ENCODE measurements around the gene WBP1L.

The WBP1L gene

DNA sequence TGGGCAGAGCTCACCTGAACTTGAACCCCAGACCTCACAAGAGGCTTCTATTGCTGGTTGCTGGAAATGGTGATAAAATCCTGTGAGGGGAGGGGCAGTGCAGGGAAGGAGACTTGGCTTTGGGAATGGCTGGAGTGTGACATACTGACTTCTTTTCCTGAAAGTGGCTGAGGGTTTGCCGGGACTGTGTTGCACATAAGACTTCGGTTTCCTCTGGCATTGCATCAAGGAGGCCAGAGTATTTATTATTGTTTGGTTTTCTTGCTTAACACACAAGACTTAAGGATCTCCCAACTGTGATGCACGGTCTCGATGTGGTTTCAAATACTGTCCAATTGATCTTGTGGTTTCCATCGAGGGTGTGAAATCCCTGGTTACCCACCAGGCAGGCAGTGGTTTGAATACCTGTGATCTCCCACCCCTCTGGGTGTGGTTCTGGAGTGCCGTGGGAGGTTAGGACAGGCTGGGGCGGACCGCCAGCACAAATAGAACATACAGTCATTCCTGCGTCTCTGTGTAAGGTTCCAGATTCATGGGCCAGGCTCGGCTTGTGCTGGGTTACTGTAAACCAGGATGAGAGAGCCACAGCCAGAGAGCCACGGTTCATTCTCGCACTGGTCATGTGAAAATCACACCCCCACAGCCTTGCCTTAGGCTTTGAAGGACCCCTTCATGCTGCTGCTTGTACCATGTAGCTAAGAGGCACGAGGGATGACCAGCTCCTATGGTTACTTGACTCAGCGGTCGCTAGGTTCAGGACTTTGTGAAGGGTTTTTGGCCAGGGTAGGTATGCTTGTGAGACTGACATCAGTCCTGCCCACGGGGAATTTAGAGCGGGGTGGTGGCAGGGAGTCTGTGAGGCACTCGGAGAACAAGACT lies 39.2 kb downstream of the WBP1L start:
- no peaks in the 10 kb centered on the region for H3K27me3 ChIP-seq
- H3K36me3 ChIP-seq, result peaks cover 33% of the 10 kb centered on the region
- no peak overlapping the region for H3K4me3 ChIP-seq
- no peak overlapping the region for H3K4me2 ChIP-seq
- H3K9me3 ChIP-seq, result 0 out of 2 replicates have a peak, but pooled peaks cover 3% of the 10 kb centered on the region
- peaks cover 46% of the 10 kb centered on the region for H4K20me1 ChIP-seq
- H3K27ac ChIP-seq, result 0 out of 2 replicates have a peak overlapping the region, but pooled peaks have one; percentile 8
- peaks cover 31% of the 10 kb centered on the region for H3K4me1 ChIP-seq
- TF ChIP-seq Cebpa-rat (IDR thresholded peaks at IDR 0.05), result no peak
- no peak overlapping the region for H3K9ac ChIP-seq

DNA sequence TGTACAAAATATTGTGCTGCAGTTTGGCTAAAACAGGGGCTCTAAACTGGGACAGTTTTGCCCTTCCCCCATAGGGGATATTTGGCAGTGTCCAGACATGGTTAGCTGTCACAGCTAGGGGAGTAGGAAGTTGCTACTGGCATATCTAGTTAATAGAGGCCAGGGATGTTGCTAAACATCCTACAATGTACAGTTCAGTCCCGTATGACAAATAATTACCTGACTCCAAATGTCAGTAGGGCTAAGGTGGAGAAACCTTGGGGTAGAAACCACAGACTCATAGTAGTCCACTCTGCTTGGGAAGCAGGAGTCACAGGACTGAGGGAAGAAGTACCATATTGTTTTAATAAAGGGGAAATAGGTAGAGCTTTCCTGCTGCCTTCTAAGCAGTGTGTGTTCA lies 39.8 kb downstream of the WBP1L start:
- Histone ChIP-seq H3K9me3 (0 out of 2 replicates have a peak, but pooled peaks cover 3% of the 10 kb centered on the region), H3K4me3 (no peak overlapping the region), H3K4me1 (peaks cover 27% of the 10 kb centered on the region), H3K9ac (no peak overlapping the region), H3K27me3 (no peaks in the 10 kb centered on the region), H3K27ac (no peak overlapping the region), H4K20me1 (peaks cover 46% of the 10 kb centered on the region), H3K36me3 (peaks cover 32% of the 10 kb centered on the region), H3K4me2 (no peak overlapping the region)
- no peak for TF ChIP-seq Cebpa-rat (IDR thresholded peaks at IDR 0.05)

DNA sequence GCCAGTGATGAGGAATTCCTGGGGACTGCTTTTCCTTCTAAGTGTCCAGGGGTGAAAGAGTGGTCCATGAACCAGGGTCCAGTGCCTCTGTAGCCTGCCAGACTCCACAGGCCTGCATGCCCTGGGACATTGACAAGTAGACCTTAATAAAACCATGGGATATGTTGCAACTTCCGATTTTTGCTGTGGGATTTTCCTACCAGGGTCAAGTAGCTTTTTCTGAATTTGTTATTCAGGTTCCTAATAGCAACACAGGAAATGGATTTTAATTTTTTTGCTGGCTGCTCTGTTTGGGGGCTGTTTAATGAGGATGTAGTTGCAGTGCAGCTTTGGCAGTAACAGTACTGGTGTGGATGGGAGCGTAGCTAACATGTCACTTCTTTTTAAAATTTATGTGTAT lies 42.1 kb downstream of the WBP1L start:
- Histone ChIP-seq H3K27ac (no peak overlapping the region), H3K27me3 (no peaks in the 10 kb centered on the region), H3K4me2 (peak overlapping the region; percentile 40), H3K36me3 (peaks cover 34% of the 10 kb centered on the region), H3K4me3 (no peak overlapping the region), H3K4me1 (peaks cover 27% of the 10 kb centered on the region), H3K9me3 (peaks cover 21% of the 10 kb centered on the region; the same call in 1 of the 2 replicates), H4K20me1 (peaks cover 46% of the 10 kb centered on the region), H3K9ac (no peak overlapping the region)
- no peak for TF ChIP-seq Cebpa-rat (IDR thresholded peaks at IDR 0.05)

DNA sequence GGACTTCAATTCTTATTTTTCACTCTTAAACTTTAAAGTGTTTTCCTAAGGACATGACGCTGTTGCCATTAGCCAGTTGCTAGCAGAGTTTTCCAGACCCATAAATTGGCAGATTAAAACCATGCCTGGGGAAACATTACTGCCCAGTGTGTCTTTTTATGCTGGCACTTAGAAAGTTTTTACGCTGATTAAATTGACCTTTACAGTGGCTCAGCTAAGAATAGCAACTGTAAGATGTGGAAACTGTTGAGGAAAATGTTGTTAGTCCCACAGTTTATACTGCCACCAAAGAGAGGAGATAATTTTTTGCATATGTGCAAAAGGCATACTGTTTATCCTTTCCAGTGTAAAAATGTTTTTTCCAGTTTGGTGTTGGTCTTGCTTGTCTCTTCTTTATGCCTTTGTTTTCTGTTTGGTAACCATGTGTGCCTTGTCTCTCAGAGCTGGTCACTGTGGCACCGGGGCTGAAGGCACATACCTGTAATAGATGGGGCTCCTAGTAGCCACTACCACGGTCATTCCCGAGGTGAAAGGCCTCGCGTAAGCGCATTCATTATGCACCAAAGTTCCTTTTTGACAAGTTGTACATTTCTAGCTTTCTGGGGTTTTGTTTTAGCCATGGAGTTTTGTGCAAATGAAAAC lies 48.1 kb downstream of the WBP1L start:
- H3K27ac ChIP-seq, result no peak overlapping the region
- peaks cover 21% of the 10 kb centered on the region; the same call in 1 of the 2 replicates for H4K20me1 ChIP-seq
- H3K27me3 ChIP-seq, result no peaks in the 10 kb centered on the region
- no peak overlapping the region for H3K4me3 ChIP-seq
- peaks cover 31% of the 10 kb centered on the region for H3K36me3 ChIP-seq
- no peak overlapping the region for H3K4me2 ChIP-seq
- TF ChIP-seq Cebpa-rat (IDR thresholded peaks at IDR 0.05), result no peak
- no peak overlapping the region for H3K9ac ChIP-seq
- H3K9me3 ChIP-seq, result peaks cover 18% of the 10 kb centered on the region; the same call in 1 of the 2 replicates
- peaks cover 37% of the 10 kb centered on the region for H3K4me1 ChIP-seq

DNA sequence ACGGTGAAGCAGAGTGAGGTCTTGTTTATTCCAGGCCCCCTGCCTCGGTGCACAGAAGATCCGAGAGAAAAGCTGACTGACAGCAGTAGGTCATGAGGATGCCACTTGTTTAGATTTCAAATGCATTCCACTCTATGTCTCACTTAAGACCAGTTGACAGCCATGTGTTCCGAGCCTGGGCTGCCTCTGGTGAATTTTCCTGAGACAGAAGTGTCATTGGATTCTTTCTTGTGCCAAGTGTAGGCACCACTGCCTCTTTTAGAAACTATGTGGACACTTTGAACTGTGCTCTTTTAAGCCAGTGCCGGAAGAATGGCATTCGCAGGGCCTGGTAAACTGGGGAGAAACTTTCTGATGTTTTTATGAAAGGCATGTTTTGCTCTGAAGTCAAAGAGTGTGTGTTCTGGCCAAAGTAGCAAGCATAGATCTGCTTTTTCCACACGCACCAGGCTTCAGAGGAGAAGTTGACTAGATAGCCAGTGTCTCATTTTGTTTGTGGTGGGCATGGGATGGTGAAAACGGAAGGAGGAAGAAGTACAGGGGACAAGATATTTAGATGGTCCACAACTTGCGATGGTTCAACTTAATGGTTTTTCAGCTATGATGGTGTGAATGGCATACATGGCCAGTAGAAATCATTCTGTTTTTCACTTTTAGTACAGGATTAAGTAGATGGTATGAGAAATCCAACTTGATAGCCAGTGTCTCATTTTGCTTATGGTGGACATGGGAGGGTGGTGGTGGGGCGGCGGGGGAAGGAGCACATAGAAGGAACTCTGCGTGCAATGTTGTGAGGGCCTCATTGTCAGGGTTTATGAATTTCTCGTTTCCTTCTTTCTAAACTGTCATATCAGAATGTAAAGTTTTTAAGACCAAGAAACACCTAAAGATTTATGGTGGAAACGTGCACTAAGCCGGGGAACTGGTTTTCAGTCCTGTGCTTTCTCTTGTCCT lies 52.0 kb downstream of the WBP1L start:
- no peak for TF ChIP-seq Cebpa-rat (IDR thresholded peaks at IDR 0.05)

GRCh38 chr10:102796407-102797176 lies 52.8 kb downstream of the WBP1L start:
- Histone ChIP-seq H3K27ac (peak overlapping the region; percentile 57), H3K9me3 (no peaks in the 10 kb centered on the region), H4K20me1 (peaks cover 9% of the 10 kb centered on the region; the same call in 1 of the 2 replicates), H3K27me3 (no peaks in the 10 kb centered on the region), H3K4me2 (peak overlapping the region; percentile 76), H3K4me3 (no peak overlapping the region), H3K4me1 (peaks cover 62% of the 10 kb centered on the region), H3K9ac (peak overlapping the region; percentile 9; the same call in 1 of the 2 replicates), H3K36me3 (peaks cover 58% of the 10 kb centered on the region)
- TF ChIP-seq Cebpa-rat (IDR thresholded peaks at IDR 0.05), result no peak

More for the DNA sequence above, 52.0 kb downstream of the WBP1L start:
- no peaks in the 10 kb centered on the region for H3K27me3 ChIP-seq
- peak overlapping the region; percentile 57 for H3K27ac ChIP-seq
- H3K4me2 ChIP-seq, result peak overlapping the region; percentile 76
- peaks cover 59% of the 10 kb centered on the region for H3K4me1 ChIP-seq
- no peak overlapping the region for H3K4me3 ChIP-seq
- H3K9ac ChIP-seq, result peak overlapping the region; percentile 9; the same call in 1 of the 2 replicates
- H3K9me3 ChIP-seq, result no peaks in the 10 kb centered on the region
- H3K36me3 ChIP-seq, result peaks cover 51% of the 10 kb centered on the region
- peaks cover 14% of the 10 kb centered on the region; the same call in 1 of the 2 replicates for H4K20me1 ChIP-seq

GRCh38 chr10:102799691-102800471 lies 56.1 kb downstream of the WBP1L start:
- no peaks in the 10 kb centered on the region for H3K9me3 ChIP-seq
- peak overlapping the region; percentile 67 for H3K4me2 ChIP-seq
- H3K27ac ChIP-seq, result peak overlapping the region; percentile 51
- no peak for TF ChIP-seq Cebpa-rat (IDR thresholded peaks at IDR 0.05)
- peak overlapping the region; percentile 9; the same call in 1 of the 2 replicates for H3K9ac ChIP-seq
- H3K36me3 ChIP-seq, result peaks cover 66% of the 10 kb centered on the region
- H4K20me1 ChIP-seq, result no peaks in the 10 kb centered on the region
- H3K4me1 ChIP-seq, result peaks cover 67% of the 10 kb centered on the region
- H3K27me3 ChIP-seq, result no peaks in the 10 kb centered on the region
- H3K4me3 ChIP-seq, result no peak overlapping the region

Data from BLaER1 (cell line).